Measurements from ENCODE around the gene KIF6.

The KIF6 gene

DNA sequence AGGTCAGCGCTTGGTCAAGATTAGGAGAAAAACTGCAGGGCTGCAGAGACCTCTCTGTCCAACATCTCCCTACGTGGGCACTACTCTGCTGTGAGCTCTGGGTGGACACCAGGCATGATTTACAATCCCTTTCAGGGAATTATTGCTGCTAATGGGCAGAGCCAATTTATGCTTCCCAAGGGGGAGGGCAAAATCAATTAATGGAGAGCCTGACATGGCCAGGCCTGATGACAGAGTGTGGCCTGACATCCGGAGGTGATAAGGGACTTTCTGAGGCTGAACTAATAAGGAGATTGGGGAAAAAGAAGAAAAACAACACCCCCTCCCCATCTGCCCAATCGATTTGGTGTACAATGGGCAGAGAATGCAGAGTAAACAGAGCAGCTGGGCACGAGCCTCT is 397.7 kb downstream of the KIF6 start:
- Histone ChIP-seq H3K79me2 (ENCODE audit: low read length) (no peaks in the 10 kb centered on the region), H4K20me1 (ENCODE audit: insufficient read depth, low read length) (no peaks in the 10 kb centered on the region), H3K27me3 (replicated peaks; ENCODE audit: insufficient read depth, low read length) (no peaks in the 10 kb centered on the region), H3K9me3 (replicated peaks; ENCODE audit: insufficient read depth, low read length) (no peaks in the 10 kb centered on the region), H3F3A (ENCODE audit: insufficient read depth, low read length) (no peaks in the 10 kb centered on the region), H3K4me3 (ENCODE audit: low read length) (no peak overlapping the region), H3K9me2 (replicated peaks; ENCODE audit: insufficient read depth, low read length) (no peaks in the 10 kb centered on the region), H3K27ac (ENCODE audit: low read length) (no peak overlapping the region), H3K36me3 (replicated peaks; ENCODE audit: insufficient read depth, low read length) (no peaks in the 10 kb centered on the region), H3K4me1 (ENCODE audit: low read length) (no peaks in the 10 kb centered on the region), H3K4me2 (ENCODE audit: low read depth, low read length) (no peak overlapping the region), H3K9ac (ENCODE audit: low read length) (no peak overlapping the region), H2AFZ (ENCODE audit: low read length) (no peak overlapping the region)
- no peak for DNase-seq
- TF ChIP-seq, protein P1, sequence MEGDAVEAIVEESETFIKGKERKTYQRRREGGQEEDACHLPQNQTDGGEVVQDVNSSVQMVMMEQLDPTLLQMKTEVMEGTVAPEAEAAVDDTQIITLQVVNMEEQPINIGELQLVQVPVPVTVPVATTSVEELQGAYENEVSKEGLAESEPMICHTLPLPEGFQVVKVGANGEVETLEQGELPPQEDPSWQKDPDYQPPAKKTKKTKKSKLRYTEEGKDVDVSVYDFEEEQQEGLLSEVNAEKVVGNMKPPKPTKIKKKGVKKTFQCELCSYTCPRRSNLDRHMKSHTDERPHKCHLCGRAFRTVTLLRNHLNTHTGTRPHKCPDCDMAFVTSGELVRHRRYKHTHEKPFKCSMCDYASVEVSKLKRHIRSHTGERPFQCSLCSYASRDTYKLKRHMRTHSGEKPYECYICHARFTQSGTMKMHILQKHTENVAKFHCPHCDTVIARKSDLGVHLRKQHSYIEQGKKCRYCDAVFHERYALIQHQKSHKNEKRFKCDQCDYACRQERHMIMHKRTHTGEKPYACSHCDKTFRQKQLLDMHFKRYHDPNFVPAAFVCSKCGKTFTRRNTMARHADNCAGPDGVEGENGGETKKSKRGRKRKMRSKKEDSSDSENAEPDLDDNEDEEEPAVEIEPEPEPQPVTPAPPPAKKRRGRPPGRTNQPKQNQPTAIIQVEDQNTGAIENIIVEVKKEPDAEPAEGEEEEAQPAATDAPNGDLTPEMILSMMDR (IDR thresholded peaks at IDR 0.05; ENCODE audit: low read length) = no peak

DNA sequence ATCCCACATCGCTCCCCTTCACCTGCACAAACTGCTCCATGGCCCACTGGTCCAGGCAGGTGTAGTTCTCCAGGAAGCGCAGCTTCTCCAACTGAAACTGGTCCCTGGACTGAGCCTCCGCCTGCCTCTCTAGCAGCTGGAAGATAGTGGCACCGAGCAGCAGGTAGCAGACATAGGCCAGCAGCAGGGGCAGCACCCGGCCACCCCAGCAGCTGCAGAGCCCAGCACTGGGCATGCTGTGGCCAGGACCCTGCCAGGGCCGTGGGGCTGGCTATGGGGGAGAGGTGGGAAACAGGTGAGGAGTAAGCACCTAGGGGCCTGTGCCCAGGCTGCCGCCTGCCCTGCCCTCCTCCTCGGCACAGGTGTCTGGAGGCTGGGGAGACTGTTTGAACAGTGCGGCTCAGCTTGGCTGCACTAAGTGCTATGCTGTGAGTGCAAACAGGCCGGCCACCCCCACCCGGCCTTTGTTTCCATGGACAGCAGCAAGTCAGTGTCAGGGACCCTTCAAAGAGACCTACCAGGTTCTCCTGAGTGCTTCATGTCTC is 402.8 kb downstream of the KIF6 start, which contains the start of gene KCNK16:
Gene KCNK16, minus strand, starts transcription at position 397 of the 545 bp plus-strand sequence. Its CDS starts 162 bp downstream, at position 235.
- H3K4me1 ChIP-seq (ENCODE audit: low read length) = no peaks in the 10 kb centered on the region
- no peak for DNase-seq

DNA sequence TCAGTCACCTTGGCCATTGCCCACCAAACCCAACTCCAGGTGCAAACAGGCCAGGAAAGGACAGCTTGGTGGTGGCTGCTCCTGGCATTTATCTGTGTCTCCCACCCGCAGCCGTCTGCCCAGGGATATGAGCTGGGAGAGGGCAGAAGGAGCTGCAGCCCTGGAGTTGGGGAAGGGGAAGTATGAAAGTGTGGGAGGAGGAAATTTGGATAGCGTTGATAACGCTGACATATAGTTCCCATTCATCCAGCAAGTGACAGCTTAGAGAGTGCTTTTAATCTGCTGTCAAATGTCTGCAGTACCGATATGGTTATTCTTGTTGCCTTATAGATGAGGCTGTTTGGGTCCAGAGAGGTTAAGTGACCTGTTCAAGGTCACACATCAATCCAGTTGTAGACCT is 403.4 kb downstream of the KIF6 start:
- Histone ChIP-seq H2AFZ (ENCODE audit: low read length) (no peak overlapping the region), H3K79me2 (ENCODE audit: low read length) (no peaks in the 10 kb centered on the region), H3K9me3 (replicated peaks; ENCODE audit: insufficient read depth, low read length) (no peaks in the 10 kb centered on the region), H3K27ac (ENCODE audit: low read length) (no peak overlapping the region), H3F3A (ENCODE audit: insufficient read depth, low read length) (no peaks in the 10 kb centered on the region), H3K27me3 (replicated peaks; ENCODE audit: insufficient read depth, low read length) (no peaks in the 10 kb centered on the region), H4K20me1 (ENCODE audit: insufficient read depth, low read length) (no peaks in the 10 kb centered on the region), H3K36me3 (replicated peaks; ENCODE audit: insufficient read depth, low read length) (no peaks in the 10 kb centered on the region), H3K9ac (ENCODE audit: low read length) (no peak overlapping the region), H3K9me2 (replicated peaks; ENCODE audit: insufficient read depth, low read length) (no peaks in the 10 kb centered on the region), H3K4me3 (ENCODE audit: low read length) (no peak overlapping the region), H3K4me1 (ENCODE audit: low read length) (no peaks in the 10 kb centered on the region), H3K4me2 (ENCODE audit: low read depth, low read length) (no peak overlapping the region)
- TF ChIP-seq EZH2 (optimal IDR thresholded peaks at IDR 0.05; ENCODE audit: low read depth, low read length) (no peak), EZH2phosphoT487 (IDR thresholded peaks at IDR 0.05; ENCODE audit: low read length) (no peak)
- TF ChIP-seq, protein P1 (IDR thresholded peaks at IDR 0.05; ENCODE audit: low read length) = no peak
- DNase-seq = no peak

More for the DNA sequence above, 402.8 kb downstream of the KIF6 start, which contains the start of gene KCNK16:
- Histone ChIP-seq H3K9me2 (replicated peaks; ENCODE audit: insufficient read depth, low read length) (no peaks in the 10 kb centered on the region), H3K9ac (ENCODE audit: low read length) (no peak within 1 kb of the TSS), H2AFZ (ENCODE audit: low read length) (no peak within 1 kb of the TSS), H3K4me2 (ENCODE audit: low read depth, low read length) (no peak within 1 kb of the TSS), H4K20me1 (ENCODE audit: insufficient read depth, low read length) (no peaks in the 10 kb centered on the region), H3K36me3 (replicated peaks; ENCODE audit: insufficient read depth, low read length) (no peaks in the 10 kb centered on the region), H3K27ac (ENCODE audit: low read length) (no peak within 1 kb of the TSS), H3K27me3 (replicated peaks; ENCODE audit: insufficient read depth, low read length) (no peaks in the 10 kb centered on the region), H3K9me3 (replicated peaks; ENCODE audit: insufficient read depth, low read length) (no peaks in the 10 kb centered on the region), H3K79me2 (ENCODE audit: low read length) (no peaks in the 10 kb centered on the region), H3K4me3 (ENCODE audit: low read length) (no peak within 1 kb of the TSS), H3F3A (ENCODE audit: insufficient read depth, low read length) (no peaks in the 10 kb centered on the region)
- TF ChIP-seq EZH2 (optimal IDR thresholded peaks at IDR 0.05; ENCODE audit: low read depth, low read length) (no peak), EZH2phosphoT487 (IDR thresholded peaks at IDR 0.05; ENCODE audit: low read length) (no peak)
- TF ChIP-seq, protein P1 (IDR thresholded peaks at IDR 0.05; ENCODE audit: low read length) = no peak
